IPS DF 4.7 (cell line): Measurements from ENCODE around the gene ASPSCR1.
"Not testable (repeated sequence)": the region's sequence is repeated elsewhere in the genome, so short reads cannot be mapped to it uniquely, and the experiment has no call there.

Experiments
- DNase-seq: peaks from one replicate; pipeline ENCODE4 v3.0.0-alpha.2; 2013; ENCODE audit warnings: low spot score; ENCODE audit errors: extremely low read depth

The ASPSCR1 gene

GRCh38 chr17:81940538-81941483 lies 36.6 kb upstream of the ASPSCR1 start:
- DNase-seq, result no peak

DNA sequence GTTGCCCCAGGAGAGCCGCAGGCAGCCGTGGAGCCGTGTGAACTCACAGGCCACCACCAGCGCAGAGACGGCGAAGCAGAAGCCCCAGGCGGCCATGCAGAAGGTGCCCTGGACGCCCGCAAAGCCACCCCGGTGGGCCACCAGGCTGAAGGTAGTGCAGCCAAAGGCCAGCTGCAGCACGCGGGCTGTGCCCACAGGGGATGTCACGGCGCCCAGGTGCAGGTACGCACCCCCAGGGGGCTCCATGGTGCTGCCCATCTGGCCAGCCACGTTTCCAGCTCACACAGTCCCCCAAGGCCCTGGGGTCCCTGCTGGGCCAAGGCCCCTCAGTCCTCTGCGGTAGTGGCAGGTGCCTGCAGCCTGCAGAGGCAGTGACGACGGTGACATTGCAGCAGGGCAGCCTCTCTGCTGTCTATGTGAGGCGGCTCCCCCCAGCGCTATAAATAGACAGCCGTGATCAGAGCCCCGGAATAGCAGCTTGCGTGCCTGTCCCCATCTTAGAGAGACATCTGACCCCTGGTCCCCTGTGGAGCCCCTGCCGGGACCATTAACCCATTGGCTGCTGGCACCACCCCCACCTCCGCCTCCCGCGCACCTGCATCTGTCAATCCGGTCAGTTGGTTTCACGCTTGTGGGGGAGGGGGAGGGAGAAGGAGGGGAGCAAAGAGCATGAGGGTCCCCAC lies 35.8 kb upstream of the ASPSCR1 start:
- no peak for DNase-seq

- DNase-seq, result no peak
Observed at GRCh38 chr17:81942167-81942553, 35.3 kb upstream of the ASPSCR1 start.

GRCh38 chr17:81944858-81945257 lies 32.6 kb upstream of the ASPSCR1 start:
- no peak for DNase-seq

DNA sequence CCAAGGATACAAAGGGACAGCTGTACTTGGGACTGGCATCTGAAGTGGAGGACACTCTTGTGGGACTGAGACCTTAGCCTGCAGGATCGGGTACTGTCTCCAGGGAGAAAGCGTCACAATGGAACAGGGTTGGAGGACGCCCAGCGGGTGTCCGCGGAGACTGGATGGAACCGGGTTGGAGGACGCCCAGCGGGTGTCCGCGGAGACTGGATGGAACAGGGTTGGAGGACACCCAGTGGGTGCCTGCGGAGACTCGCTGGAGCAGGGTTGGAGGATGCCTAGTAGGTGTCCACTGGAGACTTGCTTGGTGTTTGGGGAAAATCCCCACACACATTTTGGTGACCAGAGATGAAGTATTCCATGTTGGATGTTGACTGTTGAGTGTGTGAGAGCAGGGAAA lies 30.2 kb upstream of the ASPSCR1 start, which contains the start of gene MYADML2:
MYADML2 (minus strand) TSS at position 45 of the 400 bp plus-strand sequence. CDS start 5,492 bp downstream, outside the sequence.
- no peak for DNase-seq

- DNase-seq, result no peak
Observed at GRCh38 chr17:81948635-81949378, 28.6 kb upstream of the ASPSCR1 start.

DNA sequence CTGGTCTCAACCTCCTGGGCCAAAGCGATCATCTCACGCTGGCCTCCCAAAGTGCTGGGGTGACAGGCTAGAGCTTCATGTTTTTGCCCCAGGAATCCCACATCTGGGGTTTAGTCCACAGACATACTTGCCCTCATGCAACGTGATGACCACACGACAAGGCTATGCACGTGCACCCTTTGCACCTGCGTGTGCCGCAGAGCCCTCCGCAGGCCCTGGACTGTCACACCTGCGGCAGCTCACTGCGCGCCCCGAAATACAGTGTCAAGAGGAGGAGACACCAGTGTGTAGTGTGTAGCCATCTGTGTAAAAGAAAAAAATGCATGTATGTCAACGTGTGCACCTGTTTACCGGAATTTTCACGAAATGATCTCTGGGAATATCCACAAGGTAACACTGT lies 26.9 kb upstream of the ASPSCR1 start:
- DNase-seq, result no peak

- DNase-seq, result no peak
Observed at GRCh38 chr17:81951785-81952684, 25.4 kb upstream of the ASPSCR1 start.

GRCh38 chr17:81952792-81953228 lies 24.6 kb upstream of the ASPSCR1 start:
- DNase-seq, result no peak

- not testable (repeated sequence) for DNase-seq
Observed at GRCh38 chr17:81953443-81953842, 24.0 kb upstream of the ASPSCR1 start.

- no peak for DNase-seq
Observed at GRCh38 chr17:81954131-81955057, 23.0 kb upstream of the ASPSCR1 start.

GRCh38 chr17:81955058-81955681 lies 22.3 kb upstream of the ASPSCR1 start:
- no peak for DNase-seq

- no peak for DNase-seq
Observed at GRCh38 chr17:81955756-81956544, 21.5 kb upstream of the ASPSCR1 start.

GRCh38 chr17:81956607-81957589 lies 20.5 kb upstream of the ASPSCR1 start:
- no peak for DNase-seq

DNA sequence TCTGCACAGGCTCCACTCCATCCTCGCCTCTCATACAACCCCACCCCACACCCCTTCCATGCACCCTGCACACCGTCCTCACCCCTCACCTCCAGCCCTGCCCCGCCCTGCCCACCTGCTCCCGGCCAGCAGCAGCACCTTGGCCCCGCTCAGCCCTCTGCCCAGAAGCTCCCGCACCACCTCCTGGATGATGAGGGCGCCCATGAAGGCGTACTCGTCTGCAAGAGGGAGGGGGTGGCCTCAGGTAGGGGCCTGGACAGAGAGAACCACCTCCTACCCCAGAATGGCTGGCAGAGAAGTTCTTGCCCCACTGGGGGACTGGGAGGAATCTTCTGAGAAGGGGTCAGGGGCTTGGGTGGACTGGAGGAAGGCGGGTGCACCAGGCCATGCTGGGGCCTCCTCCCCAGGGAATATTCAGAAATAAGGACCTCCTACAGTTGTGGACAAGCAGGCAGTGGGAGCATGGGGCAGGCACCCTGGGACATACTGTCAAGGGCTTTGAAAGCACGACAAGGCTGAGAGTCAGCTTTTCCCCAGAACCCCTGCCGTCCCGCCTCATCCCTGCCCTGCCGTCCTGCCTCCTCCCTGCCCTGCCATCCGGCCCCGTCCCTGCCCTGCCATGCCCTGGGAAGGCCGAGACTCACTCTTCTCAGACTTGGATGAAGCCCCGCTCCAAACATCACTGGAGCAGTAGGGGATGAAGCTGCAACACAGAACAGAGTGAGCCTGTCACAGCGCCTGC lies 19.6 kb upstream of the ASPSCR1 start:
- no peak for DNase-seq

GRCh38 chr17:81958633-81959342 lies 18.6 kb upstream of the ASPSCR1 start:
- no peak for DNase-seq
